Fibroblast of villous mesenchyme (primary cell): ENCODE measurements around the gene WDR36. TPM values are rescaled to one million over a fixed set of nuclear protein-coding genes. Genes with fewer than 3 reads are reported as not detected.
A peak's percentile ranks its signal among the peaks of the same experiment; 100 is the strongest.

Source experiments
- DNase-seq: peaks from one replicate; pipeline ENCODE4 v3.0.0-alpha.2; 2010; ENCODE audit warnings: low read depth
- H3K4me3 ChIP-seq: 2 replicates; pipeline ENCODE4 v1.5.1; 2011; ENCODE audit warnings: low read depth, mild to moderate bottlenecking, low read length
- CTCF ChIP-seq: IDR thresholded peaks from 2 replicates; pipeline ENCODE4 v1.5.1; 2012; ENCODE audit warnings: low read depth, mild to moderate bottlenecking, low read length; ENCODE audit not compliant: insufficient read depth
- total RNA-seq: library from RNA; depleted of rRNA; stranded (reverse); fragments of >200 nt; gene quantifications from 2 replicates; pipeline ENCODE4 v1.2.3, GENCODE V29; 2012

The WDR36 gene
- total RNA-seq, 1 donor = 61.7 TPM

GRCh38 chr5:111066261-111066938 lies 25.7 kb upstream of the WDR36 start:
- DNase-seq = no peak
- no peak for TF ChIP-seq CTCF
- H3K4me3 ChIP-seq = no peak overlapping the region

- DNase-seq = peak; percentile 19
- H3K4me3 ChIP-seq = no peak overlapping the region
- no peak for TF ChIP-seq CTCF
These were observed 23.9 kb upstream of the WDR36 start for GRCh38 chr5:111068213-111068612.

GRCh38 chr5:111069839-111070238 lies 22.3 kb upstream of the WDR36 start:
- no peak for DNase-seq
- no peak for TF ChIP-seq CTCF
- H3K4me3 ChIP-seq = no peak overlapping the region

GRCh38 chr5:111070272-111071134 lies 21.6 kb upstream of the WDR36 start:
- TF ChIP-seq CTCF = no peak
- H3K4me3 ChIP-seq = peak overlapping the region; percentile 28
- peak; percentile 10 for DNase-seq

- no peak for DNase-seq
- no peak for TF ChIP-seq CTCF
- H3K4me3 ChIP-seq = peak within 1 kb of the TSS; percentile 28
These were observed 20.7 kb upstream of the WDR36 start, which contains the start of gene TSLP for GRCh38 chr5:111071413-111071812. TSLP (plus strand) TSS chr5:111071713; CDS start chr5:111071891, 178 bp downstream.

- no peak for TF ChIP-seq CTCF
- H3K4me3 ChIP-seq = peak overlapping the region; percentile 70
- peak; percentile 34 for DNase-seq
These were observed 19.0 kb upstream of the WDR36 start for GRCh38 chr5:111072949-111073682.
